Left ventricle myocardium inferior (tissue), 1 donor: ENCODE results near the gene OPHN1. TPM values are rescaled to one million over a fixed set of nuclear protein-coding genes. Genes with fewer than 3 reads are reported as not detected.

Source experiments
- DNase-seq: peaks from one replicate; pipeline ENCODE4 v3.0.0-alpha.2; 2020
- H3K27ac ChIP-seq: fragments of 200-600 bp; replicated peaks from 2 replicates; pipeline ENCODE4 v1.8.0; 2021
- H3K27me3 ChIP-seq: fragments of 200-600 bp; 2 replicates; pipeline ENCODE4 v1.8.0; 2021; ENCODE audit warnings: low read depth
- H3K36me3 ChIP-seq: fragments of 200-600 bp; 2 replicates; pipeline ENCODE4 v1.8.0; 2021
- H3K4me1 ChIP-seq: fragments of 200-600 bp; 2 replicates; pipeline ENCODE4 v1.8.0; 2021
- H3K4me3 ChIP-seq: fragments of 200-600 bp; 2 replicates; pipeline ENCODE4 v1.8.0; 2021; ENCODE audit warnings: mild to moderate bottlenecking, moderate library complexity
- H3K9me3 ChIP-seq: fragments of 200-600 bp; replicated peaks from 2 replicates; pipeline ENCODE4 v1.8.0; 2021
- CTCF ChIP-seq: fragments of 200-600 bp; IDR thresholded peaks from 2 replicates; pipeline ENCODE4 v1.8.0; 2021; ENCODE audit warnings: antibody characterized with exemption, mild to moderate bottlenecking, borderline replicate concordance
- intact Hi-C: fragments of 100-400 bp; cut with micrococcal nuclease; formaldehyde crosslinking; loops from one replicate; pipeline ENCODE4 v1.11.0; 2022
- total RNA-seq: library from RNA; stranded (reverse); fragmentation: NEBNext Ultra II Directional; extraction: Animal tissue kit (Norgen Biotek cat#: 25700); gene quantifications from one replicate; pipeline ENCODE4 v1.2.1, GENCODE V29; 2021
- donor health status: DM: no; HTN: yes; CAD: no; lungs with severe emphysema.

The OPHN1 gene
- total RNA-seq, 1 donor from 2014 or later: 5.0 TPM

GRCh38 chrX:68254738-68255645 is 178.3 kb downstream of the OPHN1 start:
- DNase-seq: no peak
- H3K27me3 ChIP-seq: no peaks in the 10 kb centered on the region
- no peak overlapping the region for H3K4me3 ChIP-seq
- intact Hi-C loops: no loop called here
- TF ChIP-seq CTCF: no peak
- H3K9me3 ChIP-seq: no peaks in the 10 kb centered on the region
- peaks cover 16% of the 10 kb centered on the region for H3K4me1 ChIP-seq
- no peak overlapping the region for H3K27ac ChIP-seq
- H3K36me3 ChIP-seq: no peaks in the 10 kb centered on the region

DNA sequence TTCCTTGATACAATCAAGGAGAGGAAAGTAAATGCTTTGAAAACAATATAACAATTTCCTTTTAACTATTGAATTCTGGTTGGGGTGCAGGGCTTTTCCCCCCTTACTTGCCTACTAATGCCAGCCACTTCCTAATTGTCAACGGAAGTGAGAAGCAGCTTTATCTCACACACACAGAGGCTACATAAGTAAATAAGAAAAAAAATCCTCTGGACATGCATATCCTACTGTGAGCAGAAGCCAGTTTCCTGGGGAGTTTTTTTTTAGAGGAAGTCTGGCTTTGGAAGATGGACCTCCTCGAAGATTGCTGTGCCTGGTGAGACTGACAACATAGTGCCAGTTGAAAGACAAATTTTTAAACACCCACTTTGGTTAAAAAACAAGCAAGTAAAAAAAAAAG is 180.6 kb downstream of the OPHN1 start:
- Histone ChIP-seq H3K27me3 (no peaks in the 10 kb centered on the region), H3K36me3 (no peaks in the 10 kb centered on the region), H3K9me3 (no peaks in the 10 kb centered on the region), H3K4me1 (peaks cover 16% of the 10 kb centered on the region), H3K27ac (no peak overlapping the region), H3K4me3 (no peak overlapping the region)
- no peak for TF ChIP-seq CTCF
- DNase-seq: no peak
- intact Hi-C loops: no loop called here

GRCh38 chrX:68249903-68250302 is 183.4 kb downstream of the OPHN1 start:
- no peak for DNase-seq
- peaks cover 16% of the 10 kb centered on the region for H3K4me1 ChIP-seq
- H3K27ac ChIP-seq: peak overlapping the region; percentile 63
- no peak for TF ChIP-seq CTCF
- intact Hi-C loops: no loop called here
- no peaks in the 10 kb centered on the region for H3K9me3 ChIP-seq
- no peaks in the 10 kb centered on the region for H3K36me3 ChIP-seq
- H3K27me3 ChIP-seq: no peaks in the 10 kb centered on the region
- H3K4me3 ChIP-seq: no peak overlapping the region

- TF ChIP-seq CTCF: no peak
- peaks cover 16% of the 10 kb centered on the region for H3K4me1 ChIP-seq
- intact Hi-C loops: no loop called here
- no peaks in the 10 kb centered on the region for H3K9me3 ChIP-seq
- H3K36me3 ChIP-seq: no peaks in the 10 kb centered on the region
- peak overlapping the region; percentile 63 for H3K27ac ChIP-seq
- no peaks in the 10 kb centered on the region for H3K27me3 ChIP-seq
- peak; percentile 32 for DNase-seq
- H3K4me3 ChIP-seq: no peak overlapping the region
Observed at GRCh38 chrX:68249401-68249831, 183.9 kb downstream of the OPHN1 start.

DNA sequence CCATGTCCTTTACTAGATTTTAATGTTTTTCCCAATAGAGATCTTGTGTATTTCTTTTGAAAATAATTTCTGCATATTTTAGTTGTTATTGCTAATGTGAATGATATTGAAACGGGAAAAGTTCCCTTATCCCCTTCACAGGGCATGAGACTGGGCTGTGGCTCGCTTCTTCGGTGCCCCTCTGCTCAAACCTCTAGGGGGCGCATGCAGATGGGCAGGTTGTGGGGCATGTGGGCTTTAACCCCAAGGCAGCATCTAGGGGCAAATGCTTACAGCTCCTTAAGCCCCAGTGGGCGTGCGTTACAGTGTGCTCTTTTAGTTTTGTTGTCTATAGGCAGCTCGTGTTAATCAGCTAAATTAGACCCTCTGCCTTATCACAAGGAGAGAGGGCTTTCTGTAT is 194.7 kb downstream of the OPHN1 start:
- no peaks in the 10 kb centered on the region for H3K4me1 ChIP-seq
- no peak for DNase-seq
- H3K36me3 ChIP-seq: no peaks in the 10 kb centered on the region
- no peaks in the 10 kb centered on the region for H3K9me3 ChIP-seq
- TF ChIP-seq CTCF: peak; percentile 31
- intact Hi-C loops: no loop called here
- H3K27me3 ChIP-seq: no peaks in the 10 kb centered on the region
- no peak overlapping the region for H3K27ac ChIP-seq
- no peak overlapping the region for H3K4me3 ChIP-seq
